NCI-H2081 (cell line): ENCODE data around the gene TTC7B.
A peak's percentile ranks its signal among the peaks of the same experiment; 100 is the strongest.

Experiments used
- DNase-seq, 2 experiments: peaks; one replicate each; lab custom pipeline; 2025; lab: John Stamatoyannopoulos, UW

Gene TTC7B

GRCh38 chr14:90558041-90558982, 257.9 kb downstream of the TTC7B start:
- no peak for DNase-seq

- DNase-seq: no peak
Measured at GRCh38 chr14:90557516-90557915, 258.7 kb downstream of the TTC7B start.

GRCh38 chr14:90556666-90557450, 259.4 kb downstream of the TTC7B start:
- no peak for DNase-seq

- DNase-seq: no peak
Measured at GRCh38 chr14:90556012-90556477, 260.2 kb downstream of the TTC7B start.

- DNase-seq: no peak
Measured at GRCh38 chr14:90555126-90556011, 260.9 kb downstream of the TTC7B start.

GRCh38 chr14:90554341-90554740, 261.9 kb downstream of the TTC7B start:
- peak; percentile 36 to 74 for DNase-seq

- peak in 1 of 2 experiments; percentile 44 for DNase-seq
Measured at GRCh38 chr14:90553921-90554336, 262.3 kb downstream of the TTC7B start.

- DNase-seq: no peak
Measured at GRCh38 chr14:90553298-90553920, 262.8 kb downstream of the TTC7B start.

GRCh38 chr14:90552465-90553297, 263.5 kb downstream of the TTC7B start:
- DNase-seq: no peak

- DNase-seq: no peak
Measured at GRCh38 chr14:90551733-90552464, 264.3 kb downstream of the TTC7B start.

- no peak for DNase-seq
Measured at GRCh38 chr14:90551070-90551704, 265.0 kb downstream of the TTC7B start.

- DNase-seq: no peak
Measured at GRCh38 chr14:90549794-90550641, 266.2 kb downstream of the TTC7B start.

GRCh38 chr14:90548455-90548854, 267.8 kb downstream of the TTC7B start:
- no peak for DNase-seq

GRCh38 chr14:90547968-90548367, 268.3 kb downstream of the TTC7B start:
- DNase-seq: no peak

- peak in 1 of 2 experiments; percentile 50 for DNase-seq
Measured at GRCh38 chr14:90547250-90547649, 269.0 kb downstream of the TTC7B start.

- DNase-seq: peak in 1 of 2 experiments; percentile 50
Measured at GRCh38 chr14:90546767-90547166, 269.5 kb downstream of the TTC7B start.

GRCh38 chr14:90545966-90546751, 270.1 kb downstream of the TTC7B start:
- DNase-seq: no peak
